Activated CD8-positive, alpha-beta memory T cell treated with anti-CD3 and anti-CD28 coated beads, Interleukin-2, amount 10 ng/mL, durations not matched to agents 7 days and 5 days (primary cell): ENCODE data around the gene PCED1B. TPM values are rescaled to one million over a fixed set of nuclear protein-coding genes. Genes with fewer than 3 reads are reported as not detected.
A peak's percentile ranks its signal among the peaks of the same experiment; 100 is the strongest.

Experiments
- ATAC-seq: fragments of 150-1000 bp; cut with Tn5 transposase; one replicate; pipeline ENCODE4 v1.10.0; 2021; ENCODE audit warnings: moderate library complexity
- CTCF ChIA-PET: fragments of 350-600 bp; sonication (Branson Sonifier 250); formaldehyde crosslinking; loops from one replicate; lab custom pipeline; 2021; ENCODE audit warnings: antibody characterized with exemption; lab: Charles Lee
- DNase-seq: peaks from one replicate; pipeline ENCODE4 v3.0.0-alpha.2; 2020
- H3K27ac Mint-ChIP-seq: one replicate; pipeline ENCODE4 v1.8.0; 2021; ENCODE audit warnings: mild to moderate bottlenecking, mixed read lengths
- H3K27me3 Mint-ChIP-seq: one replicate; pipeline ENCODE4 v1.8.0; 2021; ENCODE audit warnings: mixed read lengths
- H3K36me3 Mint-ChIP-seq: one replicate; pipeline ENCODE4 v1.8.0; 2021; ENCODE audit warnings: mild to moderate bottlenecking, mixed read lengths
- H3K4me1 Mint-ChIP-seq: one replicate; pipeline ENCODE4 v1.8.0; 2021; ENCODE audit warnings: mixed read lengths
- H3K4me3 Mint-ChIP-seq: one replicate; pipeline ENCODE4 v1.8.0; 2021; ENCODE audit warnings: mild to moderate bottlenecking, moderate library complexity, mixed read lengths
- H3K9me3 Mint-ChIP-seq: one replicate; pipeline ENCODE4 v1.8.0; 2022; ENCODE audit warnings: low read depth, mixed read lengths
- total RNA-seq, 2 experiments: library from RNA; stranded (reverse); gene quantifications; one replicate each; pipeline ENCODE4 v1.2.3, GENCODE V29; 2021

PCED1B gene
- total RNA-seq, 2 experiments from 2014 or later, result 44.3 to 63.2 TPM

DNA sequence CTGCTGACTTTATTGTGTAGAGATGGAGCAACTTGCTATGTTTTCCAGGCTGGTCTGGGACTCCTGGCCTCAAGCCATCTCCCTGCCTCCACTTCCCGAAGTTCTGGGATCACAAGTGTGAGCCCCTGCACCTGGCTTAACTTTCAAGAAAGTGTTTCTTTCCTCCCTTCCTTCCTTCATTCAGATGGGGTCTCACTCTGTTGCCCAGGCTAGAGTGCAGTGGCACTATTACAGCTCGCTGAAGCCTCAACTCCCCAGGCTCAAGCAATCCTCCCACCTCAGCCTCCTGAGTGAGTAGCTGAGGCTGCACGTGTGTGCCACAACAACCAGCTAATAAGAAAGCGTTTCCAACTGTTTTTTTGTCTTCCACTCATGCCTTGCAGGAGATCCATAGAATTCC is 186.0 kb downstream of the PCED1B start:
- CTCF ChIA-PET, result no interaction called here
- no peaks in the 10 kb centered on the region for H3K27me3 Mint-ChIP-seq
- DNase-seq (no peak), ATAC-seq (no peak)
- peaks cover 3% of the 10 kb centered on the region for H3K9me3 Mint-ChIP-seq
- H3K36me3 Mint-ChIP-seq, result peaks cover 10% of the 10 kb centered on the region
- no peak overlapping the region for H3K4me3 Mint-ChIP-seq
- no peak overlapping the region for H3K27ac Mint-ChIP-seq
- peaks cover 19% of the 10 kb centered on the region for H3K4me1 Mint-ChIP-seq

DNA sequence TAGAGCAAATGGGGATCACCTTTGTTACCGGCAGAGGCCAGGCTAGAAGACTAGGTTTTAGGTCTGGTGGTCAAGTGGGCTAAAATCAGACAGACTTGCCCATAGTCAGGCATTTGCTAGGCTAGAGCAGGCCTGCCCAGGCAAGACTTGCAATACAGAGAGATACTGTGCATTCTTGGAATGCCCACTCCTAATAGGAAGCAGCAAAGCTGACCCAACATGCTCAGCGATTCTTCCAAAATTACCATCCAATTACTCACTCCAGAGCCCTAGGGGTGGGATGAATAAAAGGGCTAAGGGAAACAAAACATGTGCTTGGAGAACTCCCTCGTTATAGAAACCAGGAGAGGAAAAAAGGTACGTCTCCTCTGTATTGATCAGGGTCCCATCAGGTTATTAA is 188.2 kb downstream of the PCED1B start:
- no peak for DNase-seq
- Mint-ChIP-seq H3K27ac (no peak overlapping the region), H3K36me3 (peaks cover 10% of the 10 kb centered on the region), H3K9me3 (peaks cover 3% of the 10 kb centered on the region), H3K4me1 (peaks cover 34% of the 10 kb centered on the region), H3K27me3 (no peaks in the 10 kb centered on the region), H3K4me3 (no peak overlapping the region)
- CTCF ChIA-PET, result no interaction called here
- ATAC-seq, result no peak

DNA sequence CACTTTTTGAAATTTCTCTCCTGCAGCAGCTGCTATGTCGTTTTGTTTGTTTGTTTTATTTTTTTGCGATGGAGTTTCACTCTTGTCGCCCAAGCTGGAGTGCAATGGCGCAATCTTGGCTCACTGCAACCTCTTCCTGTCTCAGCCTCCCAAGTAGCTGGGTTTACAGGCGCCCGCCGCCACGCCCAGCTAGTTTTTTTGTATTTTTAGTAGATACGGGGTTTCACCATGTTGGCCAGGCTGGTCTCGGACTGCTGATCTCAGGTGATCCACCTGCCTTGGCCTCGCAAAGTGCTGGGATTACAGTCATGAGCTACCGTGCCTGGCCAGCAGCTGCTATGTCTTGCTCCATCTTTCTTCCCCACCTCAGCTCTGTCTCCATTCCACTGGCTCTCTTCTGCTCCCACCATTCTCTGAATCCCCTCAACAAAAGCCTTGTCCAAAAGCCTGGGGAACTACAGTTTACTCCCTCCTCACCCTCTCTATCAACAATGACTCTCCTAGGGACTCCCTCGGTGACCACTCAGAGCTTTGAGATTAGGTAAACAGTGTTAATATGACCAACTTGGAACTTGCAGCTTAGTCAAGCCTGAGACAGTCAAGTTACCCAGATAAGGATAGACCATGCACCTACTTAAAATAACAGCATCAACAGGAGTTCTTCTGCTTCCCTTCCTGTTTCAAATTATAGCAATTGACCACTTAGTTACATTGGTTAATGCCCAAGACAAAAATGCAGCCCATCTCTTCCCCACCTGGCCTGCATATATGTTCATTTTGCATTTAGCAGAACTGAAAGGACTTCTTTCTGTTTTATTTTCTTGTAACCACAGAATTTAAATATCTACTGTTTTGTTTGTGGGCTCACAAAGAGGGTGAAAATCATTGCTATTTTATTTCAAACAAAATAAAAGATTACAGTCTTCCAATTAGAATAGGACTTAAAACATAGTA is 189.4 kb downstream of the PCED1B start:
- ATAC-seq (no peak), DNase-seq (no peak)
- Mint-ChIP-seq H3K27ac (no peak overlapping the region), H3K9me3 (peaks cover 3% of the 10 kb centered on the region), H3K27me3 (no peaks in the 10 kb centered on the region), H3K4me3 (no peak overlapping the region), H3K4me1 (peaks cover 39% of the 10 kb centered on the region), H3K36me3 (peaks cover 10% of the 10 kb centered on the region)
- CTCF ChIA-PET, result interaction anchor here (0.8 to 1.5 kb wide), 3 partner anchors 61 to 368 kb away, joined by 3 to 4 read pairs (median 3); no protein-coding TSS in a partner anchor

GRCh38 chr12:47269916-47270315 is 190.5 kb downstream of the PCED1B start:
- no peaks in the 10 kb centered on the region for H3K27me3 Mint-ChIP-seq
- peaks cover 43% of the 10 kb centered on the region for H3K4me1 Mint-ChIP-seq
- CTCF ChIA-PET, result no interaction called here
- H3K4me3 Mint-ChIP-seq, result no peak overlapping the region
- H3K36me3 Mint-ChIP-seq, result peaks cover 7% of the 10 kb centered on the region
- ATAC-seq (no peak), DNase-seq (no peak)
- peaks cover 3% of the 10 kb centered on the region for H3K9me3 Mint-ChIP-seq
- no peak overlapping the region for H3K27ac Mint-ChIP-seq

DNA sequence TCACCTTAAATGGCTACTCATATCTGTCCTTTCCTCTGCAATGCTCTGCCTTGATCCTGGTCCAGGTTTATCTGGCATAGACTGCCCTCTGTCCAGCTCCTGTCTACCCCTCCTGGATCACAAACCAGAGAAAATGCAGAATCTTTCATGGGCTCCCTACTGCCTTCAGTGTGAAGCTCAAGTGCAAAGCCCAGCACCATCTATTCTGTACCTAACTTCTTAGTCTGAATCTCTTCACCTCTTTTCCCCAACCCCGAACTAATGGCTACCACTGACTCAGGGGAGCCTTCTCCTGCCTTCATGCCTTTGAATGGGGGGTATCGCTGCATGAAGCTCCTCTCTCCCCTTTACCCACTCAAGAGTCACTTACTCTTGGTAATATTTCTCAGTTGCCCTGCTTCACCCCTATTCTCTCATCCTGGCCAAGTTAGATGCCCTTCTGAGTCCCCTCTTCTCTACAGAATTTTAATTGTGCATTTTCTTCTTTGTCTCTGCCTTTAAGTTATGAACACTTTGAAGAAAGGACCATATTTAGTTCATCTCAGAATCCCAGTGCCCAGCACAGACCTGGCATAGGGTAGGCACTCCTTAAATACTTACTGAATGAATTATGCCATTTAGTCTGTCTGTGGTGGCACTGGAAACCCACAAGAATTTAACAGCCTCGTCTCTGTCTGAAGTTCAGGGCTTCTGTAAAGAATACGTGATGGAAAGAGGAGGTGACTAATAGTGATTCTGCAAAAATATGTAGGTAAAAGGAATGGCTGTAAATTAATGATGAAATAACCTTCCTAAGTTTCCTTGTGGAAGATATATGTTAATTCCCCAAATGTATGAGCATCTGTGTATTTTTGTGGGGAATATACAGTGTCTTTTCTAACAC is 191.6 kb downstream of the PCED1B start:
- peak; percentile 30 for ATAC-seq
- no peak for DNase-seq
- Mint-ChIP-seq H3K4me1 (peaks cover 50% of the 10 kb centered on the region), H3K36me3 (peaks cover 3% of the 10 kb centered on the region), H3K4me3 (no peak overlapping the region), H3K27me3 (no peaks in the 10 kb centered on the region), H3K9me3 (peaks cover 3% of the 10 kb centered on the region), H3K27ac (no peak overlapping the region)
- CTCF ChIA-PET, result no interaction called here

GRCh38 chr12:47271800-47272239 is 192.4 kb downstream of the PCED1B start:
- Mint-ChIP-seq H3K9me3 (peaks cover 3% of the 10 kb centered on the region), H3K4me1 (peaks cover 56% of the 10 kb centered on the region), H3K4me3 (no peak overlapping the region), H3K36me3 (peaks cover 3% of the 10 kb centered on the region), H3K27me3 (no peaks in the 10 kb centered on the region), H3K27ac (no peak overlapping the region)
- CTCF ChIA-PET, result interaction anchor here (1.2 kb wide), 1 partner anchor 35 kb away, joined by 3 read pairs; no protein-coding TSS in a partner anchor
- DNase-seq, result no peak
- ATAC-seq, result no peak

DNA sequence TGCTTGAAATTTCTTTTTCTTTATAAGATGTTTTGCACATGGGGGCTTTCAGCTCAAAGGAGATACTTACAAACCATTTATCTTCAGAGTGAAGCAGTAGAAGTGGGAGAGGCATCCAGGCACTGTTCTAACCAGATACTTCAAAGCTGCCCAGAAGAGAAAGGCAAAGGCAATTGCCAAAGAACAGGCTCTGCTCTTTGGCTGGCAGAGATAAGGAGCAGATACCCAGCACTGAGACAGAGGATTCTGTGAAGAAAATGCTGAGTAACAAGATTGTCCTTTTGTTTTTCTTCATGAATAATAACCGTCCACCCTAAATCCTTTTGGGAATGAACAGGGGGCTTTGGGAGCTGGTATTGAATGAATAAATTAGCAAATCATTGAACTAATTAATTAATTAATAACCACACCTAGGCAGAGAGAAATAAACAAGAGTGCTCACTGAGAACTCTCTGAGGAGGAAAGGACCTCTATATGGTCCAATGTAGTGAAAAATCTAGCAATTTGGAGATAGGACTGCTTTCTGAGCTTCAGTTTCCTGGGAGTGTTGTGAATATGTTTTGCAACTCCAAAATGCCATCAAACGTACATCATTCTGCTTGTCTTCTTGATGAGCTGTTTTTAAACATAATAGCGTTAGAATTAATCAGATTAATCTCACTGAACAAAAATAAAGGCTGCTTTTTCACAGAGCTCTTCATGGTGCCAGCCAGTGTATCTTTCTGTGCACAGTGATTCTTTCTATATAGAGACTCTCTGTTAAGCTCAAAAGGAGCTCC is 193.2 kb downstream of the PCED1B start:
- Mint-ChIP-seq H3K27me3 (no peaks in the 10 kb centered on the region), H3K9me3 (peaks cover 3% of the 10 kb centered on the region), H3K36me3 (peaks cover 3% of the 10 kb centered on the region), H3K27ac (no peak overlapping the region), H3K4me1 (peaks cover 64% of the 10 kb centered on the region), H3K4me3 (no peak overlapping the region)
- ATAC-seq (no peak), DNase-seq (no peak)
- CTCF ChIA-PET, result interaction anchor here (1.2 kb wide), 2 partner anchors 35 kb away, joined by 3 to 4 read pairs; no protein-coding TSS in a partner anchor

- H3K36me3 Mint-ChIP-seq, result peaks cover 3% of the 10 kb centered on the region
- ATAC-seq (no peak), DNase-seq (no peak)
- no peaks in the 10 kb centered on the region for H3K27me3 Mint-ChIP-seq
- peaks cover 68% of the 10 kb centered on the region for H3K4me1 Mint-ChIP-seq
- CTCF ChIA-PET, result interaction anchor here (1.2 kb wide), 2 partner anchors 35 to 36 kb away, joined by 3 to 4 read pairs; no protein-coding TSS in a partner anchor
- H3K9me3 Mint-ChIP-seq, result peaks cover 3% of the 10 kb centered on the region
- H3K4me3 Mint-ChIP-seq, result no peak overlapping the region
- H3K27ac Mint-ChIP-seq, result no peak overlapping the region
These were observed 193.8 kb downstream of the PCED1B start for GRCh38 chr12:47273191-47273626.

- no peaks in the 10 kb centered on the region for H3K9me3 Mint-ChIP-seq
- CTCF ChIA-PET, result no interaction called here
- no peaks in the 10 kb centered on the region for H3K27me3 Mint-ChIP-seq
- no peak overlapping the region for H3K27ac Mint-ChIP-seq
- DNase-seq, result no peak
- H3K4me3 Mint-ChIP-seq, result no peak overlapping the region
- no peaks in the 10 kb centered on the region for H3K36me3 Mint-ChIP-seq
- no peak for ATAC-seq
- peaks cover 60% of the 10 kb centered on the region for H3K4me1 Mint-ChIP-seq
These were observed 195.3 kb downstream of the PCED1B start for GRCh38 chr12:47274760-47275159.

DNA sequence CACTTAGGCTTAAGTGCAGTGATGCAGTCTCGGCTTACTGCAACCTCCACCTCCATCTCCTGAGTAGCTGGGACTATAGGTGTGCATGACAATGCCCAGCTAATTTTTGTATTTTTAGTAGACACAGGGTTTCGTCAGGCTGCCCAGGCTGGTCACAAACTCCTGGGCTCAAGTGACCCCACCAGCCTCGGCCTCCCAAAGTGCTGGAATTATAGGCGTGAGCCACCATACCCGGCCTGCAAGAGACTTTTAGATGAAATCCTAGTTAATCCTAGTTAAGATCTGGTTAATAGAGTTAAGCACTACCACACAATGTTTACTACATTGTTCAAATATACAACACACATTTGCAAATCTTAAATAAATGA is 196.8 kb downstream of the PCED1B start:
- DNase-seq (no peak), ATAC-seq (no peak)
- CTCF ChIA-PET, result interaction anchor here (0.8 to 1.5 kb wide), 5 partner anchors 19 to 121 kb away, joined by 3 to 11 read pairs (median 3); no protein-coding TSS in a partner anchor
- Mint-ChIP-seq H3K4me3 (peak overlapping the region; percentile 44), H3K27ac (peak overlapping the region; percentile 91), H3K27me3 (no peaks in the 10 kb centered on the region), H3K36me3 (no peaks in the 10 kb centered on the region), H3K4me1 (peaks cover 51% of the 10 kb centered on the region), H3K9me3 (no peaks in the 10 kb centered on the region)

- CTCF ChIA-PET, result interaction anchor here (0.5 to 1.5 kb wide), 7 partner anchors 23 to 120 kb away, joined by 3 to 11 read pairs (median 3); no protein-coding TSS in a partner anchor
- Mint-ChIP-seq H3K9me3 (no peaks in the 10 kb centered on the region), H3K4me1 (peaks cover 46% of the 10 kb centered on the region), H3K36me3 (no peaks in the 10 kb centered on the region), H3K27me3 (no peaks in the 10 kb centered on the region), H3K4me3 (peak overlapping the region; percentile 44), H3K27ac (peak overlapping the region; percentile 91)
- DNase-seq, result peak; percentile 83
- peak; percentile 96 for ATAC-seq
These were observed 197.3 kb downstream of the PCED1B start for GRCh38 chr12:47276621-47277309.

GRCh38 chr12:47277972-47278448 is 198.6 kb downstream of the PCED1B start:
- Mint-ChIP-seq H3K36me3 (no peaks in the 10 kb centered on the region), H3K27me3 (no peaks in the 10 kb centered on the region), H3K27ac (peak overlapping the region; percentile 91), H3K4me3 (no peak overlapping the region), H3K9me3 (no peaks in the 10 kb centered on the region), H3K4me1 (peaks cover 42% of the 10 kb centered on the region)
- ATAC-seq (no peak), DNase-seq (no peak)
- CTCF ChIA-PET, result interaction anchor here (1.0 to 1.5 kb wide), 2 partner anchors 62 to 64 kb away, joined by 3 read pairs; no protein-coding TSS in a partner anchor
